Trophoblast cell (in vitro differentiated cells and primary cell): Measurements from ENCODE around the gene CRADD.

Experiments
- DNase-seq, 2 donors: peaks; one replicate each; pipeline ENCODE4 v3.0.0-alpha.2; 2016
- H2AFZ ChIP-seq: 2 replicates; pipeline ENCODE4 v1.6.1; 2013; ENCODE audit warnings: low read length, moderate library complexity, mild to moderate bottlenecking; ENCODE audit not compliant: insufficient read depth, poor library complexity
- H2AK5ac ChIP-seq: 2 replicates; pipeline ENCODE4 v1.6.1; 2013; ENCODE audit warnings: mild to moderate bottlenecking, low read length
- H2BK120ac ChIP-seq: 2 replicates; pipeline ENCODE4 v1.6.1; 2013; ENCODE audit warnings: low read length, mild to moderate bottlenecking, moderate library complexity; ENCODE audit not compliant: insufficient read depth, poor library complexity
- H2BK12ac ChIP-seq: 2 replicates; pipeline ENCODE4 v1.6.1; 2013; ENCODE audit warnings: mild to moderate bottlenecking, low read length, moderate library complexity
- H2BK5ac ChIP-seq: 2 replicates; pipeline ENCODE4 v1.6.1; 2013; ENCODE audit warnings: low read length, low read depth, moderate library complexity, mild to moderate bottlenecking; ENCODE audit not compliant: poor library complexity
- H3K14ac ChIP-seq: 2 replicates; pipeline ENCODE4 v1.6.1; 2013; ENCODE audit warnings: mild to moderate bottlenecking, low read length
- H3K18ac ChIP-seq: 2 replicates; pipeline ENCODE4 v1.6.1; 2013; ENCODE audit warnings: mild to moderate bottlenecking, low read length
- H3K23ac ChIP-seq: 2 replicates; pipeline ENCODE4 v1.6.1; 2013; ENCODE audit warnings: low read length
- H3K27ac ChIP-seq: 2 replicates; pipeline ENCODE4 v1.5.1; 2013; ENCODE audit warnings: low read depth, mild to moderate bottlenecking, inconsistent platforms, low read length, moderate library complexity
- H3K27me3 ChIP-seq: 2 replicates; pipeline ENCODE4 v1.6.1; 2013; ENCODE audit warnings: inconsistent platforms, mild to moderate bottlenecking, low read length, moderate library complexity; ENCODE audit not compliant: insufficient read depth
- H3K36me3 ChIP-seq, 2 experiments: 1 replicate in 1 of 2; 2 replicates in 1 of 2; pipeline ENCODE4 v1.6.1; 2013; ENCODE audit warnings: low read length in 2 of 2, mild to moderate bottlenecking in 2 of 2, moderate library complexity in 1 of 2; ENCODE audit not compliant: insufficient read depth in 2 of 2, control insufficient read depth in 1 of 2
- H3K4ac ChIP-seq: 2 replicates; pipeline ENCODE4 v1.6.1; 2013; ENCODE audit warnings: low read depth, mild to moderate bottlenecking, low read length, moderate library complexity
- H3K4me1 ChIP-seq, 2 experiments: 1 replicate in 1 of 2; 2 replicates in 1 of 2; pipeline ENCODE4 v1.6.1; 2013; ENCODE audit warnings: low read length in 2 of 2, mild to moderate bottlenecking in 2 of 2, moderate library complexity in 1 of 2; ENCODE audit not compliant: insufficient read depth in 2 of 2, control insufficient read depth in 1 of 2
- H3K4me2 ChIP-seq: 2 replicates; pipeline ENCODE4 v1.6.1; 2013; ENCODE audit warnings: inconsistent platforms, mild to moderate bottlenecking, low read length, moderate library complexity
- H3K4me3 ChIP-seq: 2 replicates; pipeline ENCODE4 v1.5.1; 2013; ENCODE audit warnings: mild to moderate bottlenecking, low read depth, low read length, inconsistent platforms
- H3K79me1 ChIP-seq: one replicate; pipeline ENCODE4 v1.6.1; 2013; ENCODE audit warnings: low read length
- H3K79me2 ChIP-seq: 2 replicates; pipeline ENCODE4 v1.6.1; 2013; ENCODE audit warnings: low read length, mild to moderate bottlenecking; ENCODE audit not compliant: control insufficient read depth, insufficient read depth, poor library complexity
- H3K9ac ChIP-seq: 2 replicates; pipeline ENCODE4 v1.6.1; 2013; ENCODE audit warnings: mild to moderate bottlenecking, low read length
- H3K9me3 ChIP-seq: 2 replicates; pipeline ENCODE4 v1.6.1; 2013; ENCODE audit warnings: low read depth, mild to moderate bottlenecking, control low read depth, inconsistent platforms, low read length; ENCODE audit not compliant: insufficient read depth
- H4K12ac ChIP-seq: 2 replicates; pipeline ENCODE4 v1.6.1; 2013; ENCODE audit warnings: low read depth, mild to moderate bottlenecking, low read length, moderate library complexity
- H4K8ac ChIP-seq: 2 replicates; pipeline ENCODE4 v1.6.1; 2013; ENCODE audit warnings: low read depth, mild to moderate bottlenecking, low read length, moderate library complexity
- H4K91ac ChIP-seq: one replicate; pipeline ENCODE4 v1.6.1; 2013; ENCODE audit warnings: low read depth, mild to moderate bottlenecking, low read length, moderate library complexity
- WGBS: extraction: QIAGEN DNeasy Blood & Tissue Kit; methylation state at CpG from one replicate; pipeline ENCODE4 v1.1.7; 2013; ENCODE audit warnings: missing lambda C conversion rate; ENCODE audit not compliant: insufficient read length, insufficient coverage; ENCODE audit errors: extremely low coverage; 5-methylcytosine and 5-hydroxymethylcytosine counted together

The CRADD gene

DNA sequence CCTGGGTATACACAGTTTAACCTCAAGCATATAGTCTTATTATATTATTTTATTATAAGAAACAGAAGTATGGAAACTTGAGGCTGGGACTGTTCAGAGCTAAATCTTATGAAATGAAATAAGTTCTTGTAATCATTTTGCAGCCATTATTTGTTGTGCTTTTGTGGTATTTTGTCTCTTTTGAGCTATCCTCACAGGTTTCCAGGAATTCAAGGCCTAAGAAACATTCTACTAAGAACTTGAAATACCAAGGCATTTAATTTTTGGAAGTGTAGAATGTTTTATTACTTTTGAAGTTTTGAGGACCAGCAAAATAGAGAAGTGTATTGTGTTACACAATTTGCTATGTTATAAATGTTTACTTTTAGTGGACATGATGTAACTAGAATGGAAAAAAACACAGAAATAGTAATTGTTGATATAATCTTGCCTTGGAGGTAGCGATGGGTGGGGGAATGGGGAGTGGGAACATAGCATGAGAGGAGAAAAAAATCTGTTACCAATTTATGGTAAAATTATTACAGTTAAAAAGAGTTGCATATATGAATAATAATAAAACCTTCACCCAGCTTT is 81.7 kb downstream of the CRADD start:
- Histone ChIP-seq H3K4me3 (no peak overlapping the region), H2BK5ac (no peak overlapping the region), H3K79me2 (no peaks in the 10 kb centered on the region), H3K18ac (no peak overlapping the region), H3K14ac (no peak overlapping the region), H2BK12ac (no peak overlapping the region), H3K4ac (no peak overlapping the region), H3K4me1 (no peaks in the 10 kb centered on the region), H2BK120ac (no peak overlapping the region), H3K23ac (no peak overlapping the region), H3K9me3 (peaks cover 2% of the 10 kb centered on the region), H3K79me1 (no peaks in the 10 kb centered on the region), H4K12ac (no peak overlapping the region), H3K27ac (no peak overlapping the region), H3K36me3 (peaks cover 2 to 3% of the 10 kb centered on the region in 2 experiments), H3K9ac (no peak overlapping the region), H2AFZ (no peak overlapping the region), H4K8ac (no peak overlapping the region), H3K27me3 (no peaks in the 10 kb centered on the region), H3K4me2 (no peak overlapping the region), H2AK5ac (no peak overlapping the region), H4K91ac (no peak overlapping the region)
- no peak for DNase-seq
- no CpG with 5 or more reads among the region's 1 CpG for WGBS

DNA sequence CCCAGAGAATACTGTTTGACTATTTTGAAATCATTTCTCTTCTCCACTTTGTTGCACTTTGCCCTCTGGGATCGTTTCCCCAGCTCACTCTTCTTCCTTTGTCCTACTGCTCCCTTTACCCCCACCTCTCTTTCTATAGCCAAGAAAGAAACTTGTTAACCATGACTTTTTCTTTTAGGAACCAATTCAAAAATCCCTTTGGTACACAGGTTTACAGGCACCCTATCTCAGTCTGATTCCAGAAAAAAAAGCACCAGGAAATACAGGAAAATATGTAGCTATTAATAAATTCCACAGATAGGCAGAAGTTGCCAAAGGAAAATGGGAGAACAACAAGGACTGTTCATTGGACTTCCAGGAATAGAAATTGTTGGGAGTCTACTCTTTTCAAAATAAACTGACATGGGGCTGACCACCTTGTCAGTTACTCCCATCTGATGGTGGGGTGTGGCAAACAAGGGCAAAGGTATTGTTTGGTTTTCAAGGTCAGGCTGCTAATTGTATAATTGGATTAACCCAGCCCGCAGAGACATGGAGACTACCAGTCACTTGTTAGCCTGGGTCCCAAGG is 82.4 kb downstream of the CRADD start:
- H4K8ac ChIP-seq = no peak overlapping the region
- H3K18ac ChIP-seq = no peak overlapping the region
- no peak overlapping the region for H3K4me2 ChIP-seq
- H3K27ac ChIP-seq = no peak overlapping the region
- no peaks in the 10 kb centered on the region for H3K36me3 ChIP-seq
- H2BK120ac ChIP-seq = no peak overlapping the region
- DNase-seq = no peak
- H3K79me1 ChIP-seq = no peaks in the 10 kb centered on the region
- no peak overlapping the region for H3K4me3 ChIP-seq
- no peaks in the 10 kb centered on the region for H3K4me1 ChIP-seq
- no peak overlapping the region for H4K12ac ChIP-seq
- no peak overlapping the region for H3K23ac ChIP-seq
- no peak overlapping the region for H2BK5ac ChIP-seq
- H3K9ac ChIP-seq = no peak overlapping the region
- no peak overlapping the region for H3K4ac ChIP-seq
- no peak overlapping the region for H2AK5ac ChIP-seq
- H2AFZ ChIP-seq = no peak overlapping the region
- H4K91ac ChIP-seq = no peak overlapping the region
- no peak overlapping the region for H2BK12ac ChIP-seq
- H3K27me3 ChIP-seq = no peaks in the 10 kb centered on the region
- no peaks in the 10 kb centered on the region for H3K79me2 ChIP-seq
- WGBS = no CpG with 5 or more reads among the region's 2 CpGs
- H3K9me3 ChIP-seq = no peaks in the 10 kb centered on the region
- H3K14ac ChIP-seq = no peak overlapping the region

DNA sequence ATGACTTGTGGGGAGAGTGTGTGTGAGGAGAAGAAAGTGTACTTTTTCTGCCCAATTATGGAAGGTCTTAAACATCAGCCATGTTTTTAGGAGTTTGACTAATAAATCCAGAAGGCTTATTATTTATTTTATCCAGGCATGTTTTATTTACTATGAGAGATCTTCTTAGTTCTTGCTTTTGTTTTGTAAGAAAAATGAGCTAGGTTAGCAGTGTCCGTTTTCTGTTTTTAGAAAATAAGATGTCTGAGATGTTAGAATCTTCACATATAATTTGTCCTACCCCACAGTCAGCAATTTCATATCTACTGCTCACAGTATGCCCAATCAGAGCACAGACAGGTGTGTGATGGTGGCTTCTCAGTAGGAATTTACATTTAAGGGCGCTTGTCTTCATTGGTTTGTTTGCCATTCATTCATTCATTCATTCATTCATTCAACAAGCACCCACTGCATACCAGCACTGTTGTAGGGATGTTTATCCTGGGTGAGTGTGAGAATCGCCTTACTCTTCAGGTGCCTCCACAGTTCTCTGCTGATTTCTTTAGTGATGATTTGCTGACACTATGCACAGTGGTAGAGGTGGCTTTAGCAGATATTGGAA is 83.2 kb downstream of the CRADD start:
- no peak overlapping the region for H3K18ac ChIP-seq
- no peak for DNase-seq
- H3K23ac ChIP-seq = no peak overlapping the region
- H3K79me2 ChIP-seq = no peaks in the 10 kb centered on the region
- H3K9ac ChIP-seq = no peak overlapping the region
- H3K9me3 ChIP-seq = no peaks in the 10 kb centered on the region
- H3K79me1 ChIP-seq = no peaks in the 10 kb centered on the region
- H3K36me3 ChIP-seq = no peaks in the 10 kb centered on the region
- no peak overlapping the region for H3K14ac ChIP-seq
- no peak overlapping the region for H3K4ac ChIP-seq
- no peak overlapping the region for H4K12ac ChIP-seq
- H3K27ac ChIP-seq = no peak overlapping the region
- H2AK5ac ChIP-seq = no peak overlapping the region
- no peak overlapping the region for H3K4me3 ChIP-seq
- no peak overlapping the region for H3K4me2 ChIP-seq
- H4K8ac ChIP-seq = no peak overlapping the region
- H4K91ac ChIP-seq = no peak overlapping the region
- no peak overlapping the region for H2BK5ac ChIP-seq
- H3K4me1 ChIP-seq = no peaks in the 10 kb centered on the region
- no peak overlapping the region for H2AFZ ChIP-seq
- no peak overlapping the region for H2BK120ac ChIP-seq
- no CpG with 5 or more reads among the region's 3 CpGs for WGBS
- H2BK12ac ChIP-seq = no peak overlapping the region
- H3K27me3 ChIP-seq = no peaks in the 10 kb centered on the region

DNA sequence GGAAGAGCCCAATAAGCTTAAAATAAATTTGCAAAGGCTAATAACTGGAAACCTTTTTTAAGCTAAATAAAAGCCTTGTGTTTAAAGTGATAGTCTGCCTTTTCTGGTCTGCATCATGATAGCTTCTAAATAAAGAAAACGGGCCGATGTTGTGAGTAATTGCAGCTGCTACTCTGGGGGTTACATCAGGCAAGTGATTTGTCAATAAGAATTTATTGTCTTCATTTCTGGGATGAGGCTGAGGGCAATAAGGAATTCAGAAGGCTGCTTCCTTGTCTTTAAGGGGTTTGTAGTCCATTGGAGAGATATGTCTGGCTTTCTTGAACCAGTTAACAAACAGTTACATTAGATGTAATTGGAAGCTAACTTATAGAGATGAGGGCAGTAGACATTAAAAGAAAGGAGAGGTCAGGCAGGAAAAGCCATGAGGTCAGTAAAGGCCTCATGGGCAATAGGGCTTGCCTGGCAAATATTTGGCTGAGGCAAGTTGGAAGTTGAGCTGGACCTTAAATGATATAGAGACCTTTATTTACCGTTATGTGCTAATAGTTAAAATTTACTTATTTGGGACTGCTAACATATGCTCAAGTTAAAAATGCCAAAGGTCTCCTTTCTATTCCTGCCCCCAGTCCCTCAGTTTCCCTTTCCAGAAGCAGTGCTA is 85.0 kb downstream of the CRADD start:
- H3K4me2 ChIP-seq = no peak overlapping the region
- no peak overlapping the region for H2AK5ac ChIP-seq
- no peak overlapping the region for H3K18ac ChIP-seq
- no peaks in the 10 kb centered on the region for H3K9me3 ChIP-seq
- H3K27ac ChIP-seq = no peak overlapping the region
- no peaks in the 10 kb centered on the region for H3K79me2 ChIP-seq
- no peak overlapping the region for H3K4ac ChIP-seq
- no peaks in the 10 kb centered on the region for H3K36me3 ChIP-seq
- H2BK12ac ChIP-seq = no peak overlapping the region
- H3K4me1 ChIP-seq = no peaks in the 10 kb centered on the region
- no peak for DNase-seq
- H3K4me3 ChIP-seq = no peak overlapping the region
- H3K14ac ChIP-seq = no peak overlapping the region
- H4K91ac ChIP-seq = no peak overlapping the region
- no peak overlapping the region for H4K12ac ChIP-seq
- no CpG with 5 or more reads among the region's 3 CpGs for WGBS
- H2AFZ ChIP-seq = no peak overlapping the region
- no peak overlapping the region for H2BK5ac ChIP-seq
- no peak overlapping the region for H3K23ac ChIP-seq
- H3K9ac ChIP-seq = no peak overlapping the region
- no peak overlapping the region for H2BK120ac ChIP-seq
- H3K79me1 ChIP-seq = no peaks in the 10 kb centered on the region
- no peak overlapping the region for H4K8ac ChIP-seq
- H3K27me3 ChIP-seq = no peaks in the 10 kb centered on the region
